Sigmoid colon (tissue), 4 donors: Measurements from ENCODE around the gene GRID1.

Experiments
- POLR2AphosphoS5 ChIP-seq, 4 donors: sonication (generic); formaldehyde crosslinking; IDR thresholded peaks; one replicate each; pipeline ENCODE4 v1.6.1; 2017; ENCODE audit warnings: antibody characterized with exemption in 4 of 4
- TF ChIP-seq, protein P1 (sequence below), 4 experiments: fragments of 450-650 bp in 3 of 4; fragments of 200-600 bp in 1 of 4; IDR thresholded peaks; one replicate each; pipeline ENCODE4 v1.5.1; 2016 to 2019; ENCODE audit warnings: antibody characterized with exemption in 4 of 4, mild to moderate bottlenecking in 3 of 4, moderate library complexity in 2 of 4

GRCh38 chr10:86215046-86215445 is 151.5 kb downstream of the GRID1 start:
- TF ChIP-seq POLR2AphosphoS5 (IDR thresholded peaks at IDR 0.05) = no peak
- TF ChIP-seq, protein P1, sequence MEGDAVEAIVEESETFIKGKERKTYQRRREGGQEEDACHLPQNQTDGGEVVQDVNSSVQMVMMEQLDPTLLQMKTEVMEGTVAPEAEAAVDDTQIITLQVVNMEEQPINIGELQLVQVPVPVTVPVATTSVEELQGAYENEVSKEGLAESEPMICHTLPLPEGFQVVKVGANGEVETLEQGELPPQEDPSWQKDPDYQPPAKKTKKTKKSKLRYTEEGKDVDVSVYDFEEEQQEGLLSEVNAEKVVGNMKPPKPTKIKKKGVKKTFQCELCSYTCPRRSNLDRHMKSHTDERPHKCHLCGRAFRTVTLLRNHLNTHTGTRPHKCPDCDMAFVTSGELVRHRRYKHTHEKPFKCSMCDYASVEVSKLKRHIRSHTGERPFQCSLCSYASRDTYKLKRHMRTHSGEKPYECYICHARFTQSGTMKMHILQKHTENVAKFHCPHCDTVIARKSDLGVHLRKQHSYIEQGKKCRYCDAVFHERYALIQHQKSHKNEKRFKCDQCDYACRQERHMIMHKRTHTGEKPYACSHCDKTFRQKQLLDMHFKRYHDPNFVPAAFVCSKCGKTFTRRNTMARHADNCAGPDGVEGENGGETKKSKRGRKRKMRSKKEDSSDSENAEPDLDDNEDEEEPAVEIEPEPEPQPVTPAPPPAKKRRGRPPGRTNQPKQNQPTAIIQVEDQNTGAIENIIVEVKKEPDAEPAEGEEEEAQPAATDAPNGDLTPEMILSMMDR (IDR thresholded peaks at IDR 0.05) = no peak
